ENCODE results near the gene FAM131B. TPM values are rescaled to one million over a fixed set of nuclear protein-coding genes. Genes with fewer than 3 reads are reported as not detected.

Gene FAM131B
- total RNA-seq, 2 donors from 2014 or later = 0.85 to 1.1 TPM

DNA sequence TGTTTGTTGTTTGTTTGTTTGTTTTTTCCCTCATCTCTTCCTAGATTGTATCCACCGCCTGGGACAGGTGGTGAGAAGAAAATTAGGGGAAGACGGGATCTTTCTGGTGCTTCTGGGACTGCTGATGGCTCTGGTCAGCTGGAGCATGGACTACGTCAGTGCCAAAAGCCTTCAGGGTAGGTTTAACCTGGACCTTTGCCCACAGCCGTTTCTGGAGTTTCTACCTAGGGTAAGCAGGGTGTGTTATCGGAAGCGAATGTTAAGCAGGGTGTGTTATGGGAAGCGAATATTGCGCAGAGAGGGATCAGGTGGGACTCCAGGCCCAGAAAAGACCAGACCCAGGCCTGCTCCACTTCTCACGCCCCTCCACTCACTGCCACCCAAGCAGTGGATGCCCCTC is 41.9 kb downstream of the FAM131B start:
- no peak for ATAC-seq (replicated peaks)
- Mint-ChIP-seq H3K9me3 (no peaks in the 10 kb centered on the region), H3K27me3 (no peaks in the 10 kb centered on the region), H3K4me1 (peaks cover 7% of the 10 kb centered on the region), H3K4me3 (no peak overlapping the region), H3K27ac (no peak overlapping the region), H3K36me3 (ENCODE audit: low read depth) (no peaks in the 10 kb centered on the region)

DNA sequence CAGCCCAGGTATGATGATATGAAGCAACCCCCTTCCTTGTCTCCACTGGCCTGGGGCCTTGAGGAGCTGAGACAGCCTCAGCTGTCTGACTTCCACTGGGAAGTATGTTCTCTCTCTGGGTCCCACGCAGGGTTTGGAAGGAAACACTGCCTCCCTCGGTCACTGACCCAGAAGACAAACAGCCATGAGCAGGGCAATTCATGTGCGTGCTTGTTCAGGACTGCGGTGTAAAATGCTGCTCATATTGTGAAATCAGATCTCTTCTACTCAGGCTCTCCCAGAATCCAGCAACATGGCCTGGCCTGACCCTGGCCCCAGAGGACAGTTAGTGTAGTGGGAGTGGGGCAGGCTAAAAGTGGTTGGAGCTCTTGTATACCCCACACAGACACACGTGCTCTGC is 43.9 kb downstream of the FAM131B start:
- Mint-ChIP-seq H3K4me1 (no peaks in the 10 kb centered on the region), H3K4me3 (no peak overlapping the region), H3K27ac (no peak overlapping the region), H3K27me3 (no peaks in the 10 kb centered on the region), H3K9me3 (no peaks in the 10 kb centered on the region), H3K36me3 (ENCODE audit: low read depth) (no peaks in the 10 kb centered on the region)
- ATAC-seq (replicated peaks) = no peak

DNA sequence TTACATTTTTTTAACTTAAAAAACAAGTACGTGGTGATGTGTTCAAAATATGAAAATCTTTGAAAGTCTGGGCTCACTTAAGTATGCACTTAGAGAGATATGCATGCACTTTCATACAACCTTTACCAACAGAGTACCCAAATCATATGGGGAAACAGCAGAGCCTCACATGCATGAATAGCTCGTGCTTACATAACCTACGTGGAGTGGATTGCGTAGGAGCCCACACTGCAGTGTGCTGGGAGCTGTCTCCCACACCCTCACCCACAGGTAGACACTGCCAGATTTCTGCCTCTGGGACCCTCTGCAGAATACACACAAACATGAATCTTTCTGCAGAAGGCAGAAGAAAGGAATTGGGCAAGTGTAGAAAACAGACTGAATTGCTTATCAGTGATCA is 46.0 kb downstream of the FAM131B start:
- no peaks in the 10 kb centered on the region for H3K27me3 Mint-ChIP-seq
- H3K27ac Mint-ChIP-seq = no peak overlapping the region
- H3K4me3 Mint-ChIP-seq = no peak overlapping the region
- H3K36me3 Mint-ChIP-seq (ENCODE audit: low read depth) = no peaks in the 10 kb centered on the region
- no peaks in the 10 kb centered on the region for H3K9me3 Mint-ChIP-seq
- no peaks in the 10 kb centered on the region for H3K4me1 Mint-ChIP-seq
- no peak for ATAC-seq (replicated peaks)

DNA sequence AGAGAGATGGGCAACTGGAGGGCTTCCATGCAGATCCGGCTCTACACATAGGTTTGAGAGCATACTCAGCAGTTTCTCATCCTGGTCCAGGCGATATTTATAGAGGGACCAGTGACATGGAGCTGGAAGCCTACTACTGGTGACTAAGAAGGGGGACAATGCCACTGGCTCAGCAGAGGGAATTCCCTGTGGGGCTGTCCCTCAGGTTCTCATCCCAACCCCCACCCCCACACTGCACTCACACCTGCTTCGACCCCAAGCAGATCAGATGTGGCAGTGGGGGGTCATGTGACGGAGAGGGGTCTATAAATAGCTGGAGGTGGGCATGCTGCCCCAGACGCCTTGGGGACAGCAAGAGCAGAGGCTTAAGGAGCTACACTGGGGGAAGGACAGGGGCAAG is 46.7 kb downstream of the FAM131B start, which contains the start of gene CLCN1:
Gene CLCN1 (plus strand): TSS at position 336 of the 400 bp plus-strand sequence. CDS start 102 bp downstream, outside the sequence.
- Mint-ChIP-seq H3K27me3 (no peaks in the 10 kb centered on the region), H3K36me3 (ENCODE audit: low read depth) (no peaks in the 10 kb centered on the region), H3K4me1 (peaks cover 5% of the 10 kb centered on the region), H3K4me3 (no peak within 1 kb of the TSS), H3K27ac (peak within 1 kb of the TSS; percentile 3), H3K9me3 (no peaks in the 10 kb centered on the region)
- ATAC-seq (replicated peaks) = no peak

DNA sequence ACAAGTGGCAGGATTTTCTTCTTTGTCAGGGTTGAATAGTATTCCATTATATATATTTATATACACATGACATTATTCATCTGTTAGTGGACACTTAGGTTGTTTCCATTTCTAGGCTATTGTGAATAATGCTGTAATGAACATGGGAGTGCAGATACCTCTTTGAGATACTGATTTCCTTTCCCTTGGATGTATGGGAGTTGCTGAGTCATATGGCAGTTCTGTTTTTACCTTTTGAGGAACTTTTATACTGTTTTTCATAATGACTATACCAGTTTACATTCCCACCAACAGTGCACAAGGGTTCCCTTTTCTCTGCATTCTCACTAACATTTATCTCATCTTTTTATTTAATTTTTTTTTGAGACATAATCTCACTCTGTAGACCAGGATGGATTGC is 48.4 kb downstream of the FAM131B start:
- no peak for ATAC-seq (replicated peaks)
- Mint-ChIP-seq H3K4me3 (no peak overlapping the region), H3K36me3 (ENCODE audit: low read depth) (peaks cover 15% of the 10 kb centered on the region), H3K27me3 (no peaks in the 10 kb centered on the region), H3K4me1 (peaks cover 10% of the 10 kb centered on the region), H3K9me3 (no peaks in the 10 kb centered on the region), H3K27ac (no peak overlapping the region)

DNA sequence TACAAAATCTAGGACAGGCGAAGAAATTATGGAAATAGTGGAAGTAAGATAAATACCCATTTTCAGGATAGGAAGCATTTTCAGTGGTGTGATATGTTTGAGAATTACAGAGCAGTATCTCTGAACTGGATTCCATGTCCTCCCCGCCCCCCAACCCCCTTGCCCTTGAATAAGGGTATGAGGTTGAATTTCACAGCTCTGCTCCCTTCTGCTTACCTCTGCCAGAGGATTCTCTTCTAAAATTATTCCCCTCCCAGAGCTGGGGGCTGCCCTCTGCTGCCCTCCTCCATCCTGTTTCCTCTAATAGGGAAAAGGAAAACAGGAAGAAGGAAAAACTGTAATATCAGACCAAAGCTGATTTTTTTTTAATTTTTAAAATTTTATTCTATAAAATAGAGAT is 53.9 kb downstream of the FAM131B start:
- no peaks in the 10 kb centered on the region for H3K9me3 Mint-ChIP-seq
- peak overlapping the region; percentile 64 for H3K27ac Mint-ChIP-seq

DNA sequence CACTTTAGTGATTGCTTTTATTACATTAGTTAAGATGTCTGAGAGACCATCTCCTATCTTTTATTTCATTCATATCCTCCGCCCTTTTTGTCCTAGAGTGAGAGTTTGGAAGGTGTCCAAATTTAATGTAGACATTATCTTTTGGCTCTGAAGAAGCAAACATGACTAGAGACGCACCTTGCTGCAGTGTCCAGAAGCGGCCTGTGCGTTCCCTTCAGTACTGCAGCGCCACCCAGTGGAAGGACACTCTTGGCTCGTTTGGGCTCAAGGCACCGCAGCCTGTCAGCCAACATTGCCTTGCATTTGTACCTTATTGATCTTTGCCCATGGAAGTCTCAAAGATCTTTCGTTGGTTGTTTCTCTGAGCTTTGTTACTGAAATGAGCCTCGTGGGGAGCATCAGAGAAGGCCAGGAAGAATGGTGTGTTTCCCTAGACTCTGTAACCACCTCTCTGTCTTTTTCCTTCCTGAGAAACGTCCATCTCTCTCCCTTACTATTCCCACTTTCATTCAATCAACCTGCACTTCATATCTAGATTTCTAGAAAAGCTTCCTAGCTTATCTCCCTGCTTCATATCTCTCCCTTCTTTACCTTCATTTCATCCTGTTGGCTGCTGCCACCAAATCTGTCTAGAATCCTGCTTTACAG is 57.0 kb downstream of the FAM131B start:
- Mint-ChIP-seq H3K9me3 (no peaks in the 10 kb centered on the region), H3K4me3 (no peak overlapping the region), H3K27ac (peak overlapping the region; percentile 79), H3K36me3 (ENCODE audit: low read depth) (peaks cover 96% of the 10 kb centered on the region), H3K27me3 (no peaks in the 10 kb centered on the region), H3K4me1 (peaks cover 43% of the 10 kb centered on the region)
- peak; percentile 66 for ATAC-seq (replicated peaks)

More for the DNA sequence above, 53.9 kb downstream of the FAM131B start:
- ATAC-seq (replicated peaks) = no peak
- Mint-ChIP-seq H3K27me3 (no peaks in the 10 kb centered on the region), H3K4me1 (peaks cover 43% of the 10 kb centered on the region), H3K4me3 (no peak overlapping the region), H3K36me3 (ENCODE audit: low read depth) (peaks cover 66% of the 10 kb centered on the region)

DNA sequence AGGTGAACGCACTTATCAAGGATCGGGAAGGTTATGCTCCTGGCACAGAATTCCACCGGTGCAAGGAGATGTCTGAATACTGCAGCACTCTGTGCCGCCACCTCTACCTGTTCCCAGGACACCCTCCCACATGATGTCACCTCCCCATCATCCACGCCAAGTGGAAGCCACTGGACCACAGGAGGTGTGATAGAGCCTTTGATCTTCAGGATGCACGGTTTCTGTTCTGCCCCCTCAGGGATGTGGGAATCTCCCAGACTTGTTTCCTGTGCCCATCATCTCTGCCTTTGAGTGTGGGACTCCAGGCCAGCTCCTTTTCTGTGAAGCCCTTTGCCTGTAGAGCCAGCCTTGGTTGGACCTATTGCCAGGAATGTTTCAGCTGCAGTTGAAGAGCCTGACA is 57.6 kb downstream of the FAM131B start:
- ATAC-seq (replicated peaks) = peak; percentile 30
- Mint-ChIP-seq H3K27ac (peak overlapping the region; percentile 79), H3K27me3 (no peaks in the 10 kb centered on the region), H3K4me3 (no peak overlapping the region), H3K4me1 (peaks cover 45% of the 10 kb centered on the region), H3K36me3 (ENCODE audit: low read depth) (peaks cover 96% of the 10 kb centered on the region), H3K9me3 (no peaks in the 10 kb centered on the region)

DNA sequence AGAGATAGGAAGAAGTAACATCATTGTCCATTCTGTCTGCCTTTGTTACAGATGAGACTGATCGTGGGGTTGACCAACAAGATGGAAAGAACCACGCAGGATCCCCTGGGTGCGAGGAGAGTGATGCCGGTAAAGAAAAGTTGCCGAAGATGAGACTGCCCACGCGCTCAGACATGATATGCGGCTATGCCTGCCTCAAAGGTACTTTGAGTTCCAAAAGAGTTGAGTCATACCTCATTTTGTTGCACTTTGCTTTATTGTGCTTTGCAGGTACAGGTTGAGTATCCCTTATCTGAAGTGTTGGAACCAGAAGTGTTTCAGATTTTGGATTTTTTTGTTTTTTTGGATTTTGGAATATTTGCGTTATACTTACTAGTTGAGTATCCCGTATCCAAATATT is 58.8 kb downstream of the FAM131B start:
- Mint-ChIP-seq H3K9me3 (no peaks in the 10 kb centered on the region), H3K27me3 (no peaks in the 10 kb centered on the region), H3K4me3 (no peak overlapping the region), H3K4me1 (peaks cover 50% of the 10 kb centered on the region), H3K36me3 (ENCODE audit: low read depth) (peaks cover 100% of the 10 kb centered on the region), H3K27ac (no peak overlapping the region)
- ATAC-seq (replicated peaks) = no peak

Other genes starting within 250 kb of the FAM131B start
- not detected for gene PIP, start 230.6 kb downstream of the FAM131B start, total RNA-seq
- gene TAS2R39, start 179.3 kb downstream of the FAM131B start, total RNA-seq = not detected
- gene TAS2R40, start 140.7 kb downstream of the FAM131B start, total RNA-seq = not detected
- 100 to 1,000 TPM; 214 to 269 TPM for gene GSTK1, start 99.3 kb downstream of the FAM131B start, total RNA-seq
- 1 to 10 TPM in 1 of 2 donors, under 1 TPM in 1; 0.86 to 1.9 TPM for gene TMEM139, start 77.8 kb downstream of the FAM131B start, total RNA-seq
- 100 to 1,000 TPM; 110 to 119 TPM for gene CASP2, start 74.4 kb downstream of the FAM131B start, total RNA-seq
- gene CLCN1, start 46.6 kb downstream of the FAM131B start, total RNA-seq = under 1 TPM in 1 of 2 donors, not detected in 1; 0.11 TPM
- gene ZYX, start 18.6 kb upstream of the FAM131B start, total RNA-seq = 100 to 1,000 TPM; 116 to 146 TPM
- gene EPHA1, start 46.1 kb upstream of the FAM131B start, total RNA-seq = 1 to 10 TPM in 1 of 2 donors, under 1 TPM in 1; 0.65 to 1.8 TPM
- gene TAS2R60, start 80.7 kb upstream of the FAM131B start, total RNA-seq = not detected
- not detected for gene TAS2R41, start 115.2 kb upstream of the FAM131B start, total RNA-seq
- 1 to 10 TPM in 1 of 2 donors, under 1 TPM in 1; 0.56 to 2.7 TPM for gene CTAGE15, start 209.1 kb upstream of the FAM131B start, total RNA-seq